Thoracic aorta (tissue), 2 donors: ENCODE measurements around the gene AIF1. TPM values are rescaled to one million over a fixed set of nuclear protein-coding genes. Genes with fewer than 3 reads are reported as not detected.
"Not testable (repeated sequence)": the region's sequence is repeated elsewhere in the genome, so short reads cannot be mapped to it uniquely, and the experiment has no call there.

Experiments
- ATAC-seq: fragments of 150-250 bp; one replicate; pipeline ENCODE4 v1.8.0; 2017; ENCODE audit warnings: low read depth; ENCODE audit not compliant: insufficient number of reproducible peaks, low FRiP score
- DNase-seq: peaks from one replicate; pipeline ENCODE4 v3.0.0-alpha.2; 2020; ENCODE audit warnings: low spot score
- H3K27ac ChIP-seq, 2 donors: fragments of 200-600 bp; sonication (generic); 1 replicate in 1 of 2; 2 replicates in 1 of 2; pipeline ENCODE4 v1.5.1; 2016; ENCODE audit warnings: mild to moderate bottlenecking in 2 of 2, moderate library complexity in 2 of 2
- H3K27me3 ChIP-seq: fragments of 200-600 bp; sonication (generic); replicated peaks from 2 replicates; pipeline ENCODE4 v1.6.0; 2016; ENCODE audit warnings: mild to moderate bottlenecking; ENCODE audit not compliant: insufficient read depth
- H3K36me3 ChIP-seq: fragments of 200-600 bp; sonication (generic); one replicate; pipeline ENCODE4 v1.5.1; 2016
- H3K4me1 ChIP-seq, 2 donors: fragments of 200-600 bp; sonication (generic); 1 replicate in 1 of 2; 2 replicates in 1 of 2; pipeline versions ENCODE4 v1.5.1 to v1.6.0; 2016; ENCODE audit warnings: low read depth in 2 of 2, mild to moderate bottlenecking in 1 of 2; ENCODE audit not compliant: control insufficient read depth in 1 of 2
- H3K4me3 ChIP-seq: fragments of 200-600 bp; sonication (generic); 2 replicates; pipeline ENCODE4 v1.5.1; 2016; ENCODE audit warnings: mild to moderate bottlenecking
- H3K9me3 ChIP-seq: fragments of 200-600 bp; sonication (generic); 2 replicates; pipeline ENCODE4 v1.5.1; 2016
- CTCF ChIP-seq: fragments of 200-600 bp; sonication (generic); IDR thresholded peaks from one replicate; pipeline ENCODE4 v1.5.1; 2019; ENCODE audit warnings: antibody characterized with exemption
- total RNA-seq, 2 donors: library from RNA; depleted of rRNA; stranded (reverse); fragments of >200 nt; gene quantifications; one replicate each; pipeline versions ENCODE4 v1.1.0 to v1.2.3, GENCODE V29; 2016

The AIF1 gene
- total RNA-seq, 2 donors from 2014 or later: 21.5 to 39.6 TPM

GRCh38 chr6:31588871-31589650 is 26.0 kb upstream of the AIF1 start:
- peaks cover 0 to 5% of the 10 kb centered on the region in 2 donors for H3K4me1 ChIP-seq
- H3K36me3 ChIP-seq: no peaks in the 10 kb centered on the region
- TF ChIP-seq CTCF: no peak
- no peaks in the 10 kb centered on the region for H3K27me3 ChIP-seq
- H3K9me3 ChIP-seq: no peaks in the 10 kb centered on the region
- H3K4me3 ChIP-seq: no peak overlapping the region
- DNase-seq (no peak), ATAC-seq (no peak)
- H3K27ac ChIP-seq: no peak overlapping the region

GRCh38 chr6:31590691-31591090 is 24.3 kb upstream of the AIF1 start:
- not testable (repeated sequence) for ATAC-seq, DNase-seq, H3K36me3 ChIP-seq, H3K9me3 ChIP-seq, H3K4me1 ChIP-seq, H3K27ac ChIP-seq, H3K27me3 ChIP-seq, H3K4me3 ChIP-seq

- no peak overlapping the region for H3K27ac ChIP-seq
- TF ChIP-seq CTCF: no peak
Observed at GRCh38 chr6:31592396-31592771, 22.6 kb upstream of the AIF1 start.

GRCh38 chr6:31597006-31597405 is 18.0 kb upstream of the AIF1 start:
- no peaks in the 10 kb centered on the region for H3K9me3 ChIP-seq
- TF ChIP-seq CTCF: peak; percentile 24
- H3K36me3 ChIP-seq: no peaks in the 10 kb centered on the region
- DNase-seq (no peak), ATAC-seq (no peak)
- H3K4me1 ChIP-seq: no peaks in the 10 kb centered on the region
- H3K4me3 ChIP-seq: no peak overlapping the region
- no peak overlapping the region for H3K27ac ChIP-seq
- no peaks in the 10 kb centered on the region for H3K27me3 ChIP-seq

More at GRCh38 chr6:31592396-31592771, 22.6 kb upstream of the AIF1 start:
- no peak overlapping the region for H3K4me3 ChIP-seq
- no peaks in the 10 kb centered on the region for H3K36me3 ChIP-seq
- no peak for DNase-seq
- no peaks in the 10 kb centered on the region for H3K9me3 ChIP-seq
- ATAC-seq: no peak
- H3K4me1 ChIP-seq: no peaks in the 10 kb centered on the region
- H3K27me3 ChIP-seq: no peaks in the 10 kb centered on the region

GRCh38 chr6:31607317-31607716 is 7.7 kb upstream of the AIF1 start:
- TF ChIP-seq CTCF: no peak
- Histone ChIP-seq H3K27me3 (no peaks in the 10 kb centered on the region), H3K4me3 (no peak overlapping the region), H3K9me3 (no peaks in the 10 kb centered on the region), H3K4me1 (no peaks in the 10 kb centered on the region), H3K36me3 (no peaks in the 10 kb centered on the region), H3K27ac (no peak overlapping the region)
- no peak for ATAC-seq
- no peak for DNase-seq
